NCI-H748 treated with DMSO at 0.1 percent for 48 hours (cell line): ENCODE data around the gene ANKRD6.

Experiments used
- DNase-seq: peaks from one replicate; lab custom pipeline; 2025; lab: John Stamatoyannopoulos, UW

ANKRD6 gene

GRCh38 chr6:89657445-89658158 lies 224.7 kb downstream of the ANKRD6 start:
- DNase-seq: no peak

GRCh38 chr6:89660981-89661380 lies 228.0 kb downstream of the ANKRD6 start:
- DNase-seq: no peak

GRCh38 chr6:89661559-89661958 lies 228.6 kb downstream of the ANKRD6 start:
- no peak for DNase-seq

- no peak for DNase-seq
Observed at GRCh38 chr6:89662659-89663223, 229.8 kb downstream of the ANKRD6 start.

- no peak for DNase-seq
Observed at GRCh38 chr6:89667872-89668556, 235.1 kb downstream of the ANKRD6 start.

DNA sequence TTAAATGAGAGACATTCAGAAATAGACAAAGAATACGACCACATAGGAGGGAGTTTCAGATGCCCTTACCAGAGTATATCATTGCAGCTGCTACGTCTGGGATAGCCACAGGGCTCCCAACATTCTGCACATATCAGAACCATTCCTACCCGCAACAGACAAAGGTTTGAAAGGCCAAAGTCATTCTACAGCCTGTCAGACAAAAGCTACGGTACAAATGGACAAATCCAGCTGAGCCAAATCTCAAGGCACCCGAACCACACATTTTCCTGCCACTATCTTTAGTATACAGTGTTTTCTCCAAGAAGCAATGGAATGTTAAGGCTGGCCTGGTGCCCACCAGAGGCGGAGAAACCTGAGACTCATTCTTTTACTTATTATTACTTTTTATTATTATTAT lies 236.1 kb downstream of the ANKRD6 start:
- DNase-seq: no peak

DNA sequence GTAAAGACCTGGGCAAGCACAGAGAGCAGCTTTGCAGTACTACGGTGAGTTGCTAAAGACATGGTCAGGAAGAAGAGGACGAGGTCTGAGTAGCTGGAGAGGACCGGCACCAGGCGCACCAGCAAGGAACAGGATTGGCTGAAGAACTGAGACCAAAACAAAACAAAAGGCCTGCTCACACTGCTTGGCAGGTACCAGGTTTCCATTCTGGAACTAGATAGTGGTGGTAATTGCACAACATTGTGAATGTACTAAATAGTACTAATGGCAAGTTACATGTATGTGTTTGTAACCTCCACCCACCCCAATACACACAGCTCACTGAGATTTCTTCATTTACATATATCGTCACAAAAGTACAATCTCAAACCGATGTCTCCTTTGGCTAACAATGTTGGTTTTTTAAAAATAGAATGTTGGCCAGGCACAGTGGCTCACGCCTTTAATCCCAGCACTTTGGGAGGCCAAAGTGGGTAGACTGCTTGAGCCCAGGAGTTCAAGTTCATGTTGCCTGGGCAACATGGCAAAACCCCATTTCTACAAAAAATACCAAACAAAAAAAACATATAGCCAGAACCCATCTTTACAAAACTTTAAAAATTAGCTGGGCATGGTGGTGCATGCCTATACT lies 238.1 kb downstream of the ANKRD6 start:
- DNase-seq: no peak

- DNase-seq: no peak
Observed at GRCh38 chr6:89675949-89676748, 243.2 kb downstream of the ANKRD6 start.

DNA sequence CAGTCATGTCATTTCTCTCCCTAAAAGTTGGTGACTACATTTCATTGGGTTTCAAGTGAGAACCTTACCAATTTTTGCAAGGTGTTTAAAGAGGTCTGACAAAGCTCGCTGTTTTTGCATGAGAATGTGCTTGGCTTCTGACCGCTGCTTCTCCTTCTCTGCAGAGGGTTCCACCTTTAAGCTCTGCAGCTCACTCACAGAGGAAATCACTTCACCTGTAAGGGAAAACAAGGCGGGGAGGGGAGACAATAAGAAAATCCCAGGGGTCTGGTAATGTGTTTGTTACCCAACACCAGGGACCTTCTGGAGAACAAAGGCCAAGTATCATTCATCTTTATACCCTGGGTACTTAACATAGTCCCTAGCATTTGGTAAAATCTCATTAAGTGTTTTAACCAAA lies 245.6 kb downstream of the ANKRD6 start:
- DNase-seq: no peak

DNA sequence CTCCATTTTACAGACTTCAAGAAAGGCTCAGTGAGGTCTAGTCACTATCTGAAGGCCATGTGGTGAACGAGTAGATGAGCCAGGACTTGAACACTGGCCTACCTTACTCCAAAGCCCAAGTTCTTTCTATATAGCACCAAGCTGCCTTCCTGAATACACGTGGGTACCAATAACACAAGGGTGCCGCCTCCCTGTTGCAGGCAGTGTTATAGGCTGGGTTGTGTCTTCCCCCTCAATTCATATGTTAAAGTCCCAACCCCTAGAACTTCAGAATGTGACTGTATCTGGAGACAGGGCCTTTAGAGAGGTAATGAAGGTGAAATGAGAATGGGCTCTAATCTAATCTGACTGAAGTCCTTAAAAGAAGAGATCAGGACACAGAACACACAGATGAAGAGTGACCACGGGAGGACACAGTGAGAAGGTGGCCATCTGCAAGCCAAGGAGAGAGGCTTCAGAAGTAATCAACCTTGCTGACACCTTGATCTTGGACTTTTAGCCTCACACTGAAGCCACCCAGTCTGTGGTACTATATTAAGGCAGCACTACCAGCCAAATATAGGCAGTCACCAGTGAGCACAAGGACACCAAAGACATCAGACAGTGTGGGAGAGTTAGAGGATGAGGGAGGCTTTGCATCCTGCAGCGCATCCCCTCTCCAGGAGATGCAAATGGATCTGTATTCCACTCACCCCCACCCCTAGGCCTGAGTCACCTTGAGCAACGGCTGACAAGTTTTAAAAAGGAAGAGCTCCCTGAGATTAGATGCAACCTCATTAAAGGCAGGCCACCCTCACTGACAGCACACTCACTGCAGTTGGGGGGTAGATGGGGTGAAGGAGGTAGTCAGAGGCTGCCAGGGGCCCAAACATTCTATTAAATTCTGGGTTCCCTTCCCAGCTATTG lies 246.5 kb downstream of the ANKRD6 start:
- DNase-seq: no peak

GRCh38 chr6:89680150-89680549 lies 247.2 kb downstream of the ANKRD6 start:
- DNase-seq: no peak

DNA sequence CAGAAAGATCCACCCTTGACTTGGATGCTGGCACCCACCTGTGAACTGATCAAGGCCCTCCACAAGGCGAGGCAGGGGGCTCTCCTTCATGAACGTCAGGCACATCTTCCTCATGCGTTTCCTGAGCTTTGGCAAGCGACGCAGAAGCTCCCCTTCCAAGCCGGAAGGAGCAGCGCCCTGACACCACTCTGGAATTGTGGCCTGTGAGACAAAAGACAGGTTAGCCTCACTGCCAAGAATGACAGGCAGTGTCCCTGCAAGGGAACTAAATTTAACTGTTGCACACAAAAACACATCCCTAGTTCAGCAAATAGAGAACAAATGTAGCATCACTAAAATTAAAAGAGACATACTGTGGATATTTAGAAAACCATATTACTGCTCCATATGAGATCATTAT lies 247.6 kb downstream of the ANKRD6 start:
- DNase-seq: no peak

DNA sequence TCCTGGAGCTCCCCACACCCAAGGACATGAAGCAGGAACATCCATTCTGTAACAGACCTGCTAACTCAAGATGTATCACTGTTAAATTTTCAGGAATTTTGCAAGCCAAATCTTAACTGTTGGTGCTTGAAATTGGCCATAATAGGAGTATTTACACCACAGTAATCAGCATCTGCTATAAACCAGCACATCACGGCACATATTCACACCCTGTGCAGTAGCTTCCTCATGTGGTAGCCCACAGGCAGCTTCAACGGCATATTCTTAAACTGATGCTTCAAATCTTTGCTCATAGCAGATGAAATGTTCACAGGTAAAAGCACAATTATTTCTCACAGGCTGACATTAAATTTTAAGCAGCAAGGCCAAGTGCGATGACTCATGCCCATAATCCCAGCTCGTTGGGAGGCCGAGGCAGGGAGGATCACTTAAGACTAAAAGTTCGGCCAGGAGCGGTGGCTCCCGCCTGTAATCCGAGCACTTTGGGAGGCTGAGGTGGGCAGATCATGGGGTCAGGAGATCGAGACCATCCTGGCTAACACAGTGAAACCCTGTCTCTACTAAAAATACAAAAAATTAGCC lies 249.1 kb downstream of the ANKRD6 start:
- no peak for DNase-seq

DNA sequence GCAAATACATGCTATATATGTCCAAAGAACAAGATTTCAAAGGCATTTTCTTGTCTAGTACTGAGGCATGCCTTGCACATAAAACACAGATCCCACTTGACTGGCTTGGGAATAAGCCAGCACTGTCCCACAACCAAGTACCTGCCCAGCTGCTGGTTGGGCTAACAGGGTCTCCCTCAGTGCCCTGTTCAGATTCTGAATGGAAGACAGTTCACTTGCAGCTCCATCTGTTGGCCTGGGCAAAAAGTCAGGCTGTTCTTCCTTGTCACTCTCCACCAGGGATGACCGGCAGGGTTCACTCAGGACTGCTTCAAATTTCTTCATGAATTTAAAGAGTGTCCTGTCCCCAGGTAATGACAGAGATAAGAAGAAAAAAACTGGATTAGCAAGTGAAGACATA lies 250.0 kb downstream of the ANKRD6 start:
- DNase-seq: no peak
